ES-I3 (cell line): Measurements from ENCODE around the gene ARFGEF3.
"Not testable (repeated sequence)": the region's sequence is repeated elsewhere in the genome, so short reads cannot be mapped to it uniquely, and the experiment has no call there.

Source experiments
- H3K36me3 ChIP-seq: 2 replicates; pipeline ENCODE4 v1.6.1; 2013; ENCODE audit warnings: mild to moderate bottlenecking, low read length, control low read depth, moderate library complexity; ENCODE audit not compliant: insufficient read depth
- H3K4me1 ChIP-seq: 2 replicates; pipeline ENCODE4 v1.6.1; 2013; ENCODE audit warnings: mild to moderate bottlenecking, control low read depth, low read length; ENCODE audit not compliant: insufficient read depth
- H3K9ac ChIP-seq: 2 replicates; pipeline ENCODE4 v1.6.1; 2013; ENCODE audit warnings: low read depth, mild to moderate bottlenecking, low read length, moderate library complexity
- H3K9me3 ChIP-seq: 2 replicates; pipeline ENCODE4 v1.6.1; 2013; ENCODE audit warnings: mild to moderate bottlenecking, low read length, moderate library complexity; ENCODE audit not compliant: control insufficient read depth, insufficient read depth

Gene ARFGEF3

DNA sequence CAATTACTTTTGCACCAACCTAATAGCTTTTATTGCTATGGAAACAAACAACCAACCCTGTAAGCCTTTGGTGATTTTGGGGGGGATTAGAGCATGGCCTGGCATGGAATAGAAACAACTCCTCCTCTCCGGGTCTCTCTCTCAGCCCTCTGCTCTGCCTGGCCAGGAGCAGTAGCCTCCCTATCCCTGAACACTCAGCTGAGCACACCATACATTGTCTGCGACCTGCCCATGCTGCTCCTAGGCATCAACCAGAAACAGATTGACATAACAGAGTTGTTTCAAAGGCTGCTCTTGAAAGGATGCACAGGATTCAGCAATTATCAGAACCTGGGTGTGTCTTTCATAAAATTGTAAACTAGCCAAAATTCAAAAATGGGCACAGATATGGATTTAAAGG, 186.1 kb downstream of the ARFGEF3 start:
- Histone ChIP-seq H3K4me1 (peaks cover 21% of the 10 kb centered on the region; the same call in 1 of the 2 replicates), H3K9me3 (no peaks in the 10 kb centered on the region), H3K9ac (no peak overlapping the region), H3K36me3 (no peaks in the 10 kb centered on the region)

DNA sequence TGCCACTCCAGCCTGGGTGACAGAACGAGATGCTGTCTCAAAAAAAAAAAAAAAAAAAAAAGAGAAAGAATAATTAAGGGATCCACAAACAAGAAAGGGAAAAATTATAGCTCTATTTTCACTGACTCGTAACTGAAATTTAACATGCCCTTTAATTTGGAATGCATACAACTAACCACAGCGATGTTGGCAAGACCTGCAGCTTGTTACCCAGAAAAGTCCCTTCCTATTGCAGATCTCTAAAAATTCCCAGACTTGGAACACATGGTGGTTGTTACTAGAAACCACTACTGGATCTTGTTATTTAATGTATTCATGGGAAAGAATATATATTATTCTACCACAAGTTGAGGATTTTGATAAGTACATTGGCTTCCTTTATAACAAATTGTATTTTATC, 188.2 kb downstream of the ARFGEF3 start:
- Histone ChIP-seq H3K9me3 (no peaks in the 10 kb centered on the region), H3K4me1 (peaks cover 21% of the 10 kb centered on the region; the same call in 1 of the 2 replicates), H3K9ac (no peak overlapping the region), H3K36me3 (no peaks in the 10 kb centered on the region)

DNA sequence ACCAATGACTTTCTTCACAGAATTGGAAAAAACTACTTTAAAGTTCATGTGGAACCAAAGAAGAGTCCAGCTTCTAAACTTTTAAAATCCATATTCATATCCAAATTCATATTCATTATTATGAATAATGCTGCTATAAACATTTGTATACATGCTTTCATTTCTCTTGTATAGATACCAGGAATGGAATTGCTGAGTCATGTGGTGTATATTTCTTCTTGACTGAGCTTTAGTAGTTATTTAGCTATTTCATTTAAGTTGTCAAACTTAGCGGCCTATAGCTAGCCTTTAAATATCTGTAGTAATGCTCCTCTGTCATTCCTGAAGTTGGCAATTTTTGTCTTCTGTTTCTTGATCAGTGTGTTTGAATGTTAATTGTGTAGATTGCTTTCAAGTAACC, 196.2 kb downstream of the ARFGEF3 start:
- H3K9ac ChIP-seq = no peak overlapping the region
- H3K9me3 ChIP-seq = no peaks in the 10 kb centered on the region
- H3K36me3 ChIP-seq = no peaks in the 10 kb centered on the region
- no peaks in the 10 kb centered on the region for H3K4me1 ChIP-seq

DNA sequence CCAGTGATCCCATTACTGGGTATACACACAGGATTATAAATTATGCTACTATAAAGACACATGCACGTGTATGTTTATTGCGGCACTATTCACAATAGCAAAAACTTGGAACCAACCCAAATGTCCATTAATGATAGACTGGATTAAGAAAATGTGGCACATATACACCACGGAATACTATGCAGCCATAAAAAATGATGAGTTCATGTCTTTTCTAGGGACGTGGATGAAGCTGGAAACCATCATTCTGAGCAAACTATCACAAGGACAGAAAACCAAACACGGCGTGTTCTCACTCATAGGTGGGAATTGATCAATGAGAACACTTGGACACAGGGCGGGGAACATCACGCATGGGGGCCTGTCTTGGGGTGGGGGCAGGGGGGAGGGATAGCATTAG, 206.9 kb downstream of the ARFGEF3 start:
- H3K9ac ChIP-seq, H3K4me1 ChIP-seq, H3K36me3 ChIP-seq, H3K9me3 ChIP-seq: not testable (repeated sequence)

- Histone ChIP-seq H3K4me1 (no peaks in the 10 kb centered on the region), H3K9ac (no peak overlapping the region), H3K9me3 (no peaks in the 10 kb centered on the region), H3K36me3 (no peaks in the 10 kb centered on the region)
Measured at GRCh38 chr6:138370631-138371451, 209.1 kb downstream of the ARFGEF3 start.

- H3K36me3 ChIP-seq = no peaks in the 10 kb centered on the region
- H3K4me1 ChIP-seq = no peaks in the 10 kb centered on the region
- H3K9me3 ChIP-seq = no peaks in the 10 kb centered on the region
- no peak overlapping the region for H3K9ac ChIP-seq
Measured at GRCh38 chr6:138371452-138371711, 209.6 kb downstream of the ARFGEF3 start.

DNA sequence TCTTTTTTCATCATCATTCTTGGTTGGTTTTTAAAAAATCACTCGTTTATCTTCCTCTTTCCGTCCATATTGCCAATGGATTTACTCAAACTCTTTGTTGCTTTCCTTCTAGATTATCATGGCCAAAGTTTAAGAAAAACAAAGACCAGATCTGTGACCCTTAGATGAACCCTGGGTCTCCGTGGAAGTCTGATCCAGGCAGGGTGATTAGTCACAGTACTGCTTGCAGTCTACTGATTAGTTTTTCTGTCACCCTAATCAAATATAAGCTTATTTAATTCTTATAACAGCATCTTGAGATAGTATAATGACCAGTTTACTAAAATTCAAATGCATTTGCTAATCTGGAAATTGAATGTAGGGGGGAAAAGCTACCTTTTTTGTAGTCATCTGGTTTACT, 210.0 kb downstream of the ARFGEF3 start:
- H3K9me3 ChIP-seq = no peaks in the 10 kb centered on the region
- no peaks in the 10 kb centered on the region for H3K4me1 ChIP-seq
- H3K9ac ChIP-seq = no peak overlapping the region
- no peaks in the 10 kb centered on the region for H3K36me3 ChIP-seq

- Histone ChIP-seq H3K9ac (no peak overlapping the region), H3K36me3 (no peaks in the 10 kb centered on the region), H3K9me3 (no peaks in the 10 kb centered on the region), H3K4me1 (0 out of 2 replicates have a peak, but pooled peaks cover 2% of the 10 kb centered on the region)
Measured at GRCh38 chr6:138372711-138373463, 211.1 kb downstream of the ARFGEF3 start.

GRCh38 chr6:138374230-138374629, 212.5 kb downstream of the ARFGEF3 start:
- H3K9me3 ChIP-seq = no peaks in the 10 kb centered on the region
- peaks cover 9% of the 10 kb centered on the region; the same call in 1 of the 2 replicates for H3K4me1 ChIP-seq
- H3K9ac ChIP-seq = no peak overlapping the region
- H3K36me3 ChIP-seq = no peaks in the 10 kb centered on the region

DNA sequence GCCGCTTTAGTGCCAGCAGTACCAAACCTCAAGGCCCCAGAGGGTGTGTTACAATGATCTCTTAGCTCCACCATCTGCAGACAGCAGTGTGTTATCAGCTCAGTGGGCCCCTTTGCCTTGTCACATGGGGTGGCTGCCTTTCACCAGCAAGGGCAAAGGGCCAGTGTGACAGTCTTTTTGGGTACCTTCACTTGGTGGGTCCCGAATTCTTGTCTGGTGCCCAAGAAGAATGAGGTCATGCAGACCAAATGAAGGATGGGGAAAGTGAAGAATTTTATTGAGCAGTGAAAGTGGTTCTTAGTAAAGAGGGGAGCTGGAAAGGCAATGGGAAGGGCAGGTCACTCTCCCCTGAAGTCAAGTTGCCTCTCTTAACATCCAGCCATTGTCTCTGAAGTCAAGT, 213.1 kb downstream of the ARFGEF3 start:
- Histone ChIP-seq H3K9ac (no peak overlapping the region), H3K4me1 (peaks cover 9% of the 10 kb centered on the region; the same call in 1 of the 2 replicates), H3K9me3 (no peaks in the 10 kb centered on the region), H3K36me3 (no peaks in the 10 kb centered on the region)

DNA sequence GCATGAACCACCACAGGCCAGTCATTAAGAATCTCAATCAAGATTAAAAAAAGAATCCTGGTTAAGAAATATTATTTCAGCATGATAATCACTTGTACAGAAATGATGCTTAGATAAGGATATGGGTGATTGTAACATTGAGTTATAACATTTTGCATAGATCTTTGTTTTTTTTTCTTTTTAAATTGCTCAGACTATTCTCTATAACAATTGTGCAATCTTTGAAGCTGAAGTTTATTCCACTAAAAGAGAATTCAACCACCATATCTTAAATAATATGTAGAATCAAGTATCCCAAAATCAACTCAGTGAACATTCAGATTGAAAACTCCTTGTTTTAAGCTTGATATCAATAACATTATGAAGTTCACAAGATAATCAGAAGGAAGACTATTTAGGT, 215.3 kb downstream of the ARFGEF3 start:
- H3K9ac ChIP-seq = no peak overlapping the region
- no peaks in the 10 kb centered on the region for H3K9me3 ChIP-seq
- H3K4me1 ChIP-seq = peaks cover 9% of the 10 kb centered on the region; the same call in 1 of the 2 replicates
- no peaks in the 10 kb centered on the region for H3K36me3 ChIP-seq

DNA sequence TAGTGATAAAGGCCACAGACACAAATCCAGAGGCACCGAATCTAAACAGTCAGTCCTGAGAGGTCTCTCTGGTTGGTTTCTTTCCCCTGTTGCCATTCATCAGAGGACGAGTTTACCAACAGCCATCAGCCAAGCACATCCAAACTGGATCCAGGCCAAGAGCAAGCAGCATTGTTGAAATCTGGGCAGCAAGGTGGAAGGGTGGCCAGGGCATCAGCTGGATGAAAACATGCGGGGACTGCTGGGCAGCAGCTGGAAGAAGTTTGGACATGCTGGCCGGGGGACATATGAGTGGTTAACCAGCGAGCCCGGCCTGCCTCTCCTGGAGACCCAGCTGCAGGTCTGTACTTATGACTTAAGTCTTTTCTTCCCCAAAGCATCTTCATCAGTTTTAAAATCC, 216.1 kb downstream of the ARFGEF3 start, which contains the start of gene SMIM28:
TSS of gene SMIM28 (plus strand) at position 62 of the 400 bp plus-strand sequence. CDS start at position 230, 168 bp downstream.
- no peaks in the 10 kb centered on the region for H3K9me3 ChIP-seq
- H3K36me3 ChIP-seq = no peaks in the 10 kb centered on the region
- H3K9ac ChIP-seq = no peak within 1 kb of the TSS
- peaks cover 9% of the 10 kb centered on the region for H3K4me1 ChIP-seq

- no peaks in the 10 kb centered on the region for H3K36me3 ChIP-seq
- peaks cover 9% of the 10 kb centered on the region for H3K4me1 ChIP-seq
- H3K9ac ChIP-seq = no peak overlapping the region
- no peaks in the 10 kb centered on the region for H3K9me3 ChIP-seq
Measured at GRCh38 chr6:138378463-138378862, 216.7 kb downstream of the ARFGEF3 start.

DNA sequence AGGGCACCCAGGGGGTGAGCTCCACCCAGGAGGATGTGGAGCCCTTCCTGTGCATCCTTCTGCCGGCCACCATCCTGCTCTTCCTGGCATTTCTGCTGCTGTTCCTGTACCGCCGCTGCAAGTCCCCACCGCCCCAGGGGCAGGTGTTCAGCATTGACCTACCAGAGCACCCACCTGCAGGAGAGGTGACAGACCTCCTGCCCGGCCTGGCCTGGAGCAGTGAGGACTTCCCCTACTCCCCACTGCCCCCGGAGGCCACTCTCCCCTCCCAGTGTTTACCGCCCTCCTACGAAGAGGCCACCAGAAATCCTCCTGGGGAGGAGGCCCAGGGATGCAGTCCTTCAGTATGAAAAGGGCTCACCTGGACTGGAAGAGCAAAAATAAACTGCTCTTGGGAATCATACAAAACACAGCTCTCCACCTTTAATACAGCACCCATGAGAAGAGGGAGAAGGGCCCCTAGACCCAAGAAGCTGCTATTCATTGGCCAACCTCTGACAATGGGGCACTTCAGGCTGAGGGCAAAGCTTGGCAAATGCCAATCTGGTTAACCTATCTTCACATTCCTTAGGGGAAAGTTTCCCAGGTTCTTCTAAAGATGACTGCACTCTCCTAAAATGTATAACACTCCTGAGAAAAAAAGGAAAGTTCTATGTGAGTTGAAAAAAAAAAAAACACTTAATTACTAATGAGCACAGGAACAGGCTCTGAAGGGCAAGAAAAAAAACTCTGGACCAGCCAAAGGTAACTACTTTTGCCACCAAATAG, 220.9 kb downstream of the ARFGEF3 start:
- no peak overlapping the region for H3K9ac ChIP-seq
- H3K36me3 ChIP-seq = no peaks in the 10 kb centered on the region
- peaks cover 9% of the 10 kb centered on the region for H3K4me1 ChIP-seq
- no peaks in the 10 kb centered on the region for H3K9me3 ChIP-seq
